CD4-positive, CD25-positive, alpha-beta regulatory T cell (primary cell): ENCODE data around the gene ZC3H4. TPM values are rescaled to one million over a fixed set of nuclear protein-coding genes. Genes with fewer than 3 reads are reported as not detected.

Experiments used
- ATAC-seq, 2 donors: fragments of 150-1000 bp; cut with Tn5 transposase; one replicate each; pipeline ENCODE4 v1.10.0; 2021; ENCODE audit warnings: low read depth in 2 of 2, moderate number of reproducible peaks in 2 of 2, moderate library complexity in 1 of 2
- DNase-seq, 3 donors: peaks; one replicate each; pipeline versions ENCODE4 v3.0.0 to v3.0.0-alpha.2; 2012 to 2022; ENCODE audit warnings: mixed read lengths in 1 of 3
- H3K27ac ChIP-seq: one replicate; pipeline ENCODE4 v1.7.0; 2013; ENCODE audit warnings: mild to moderate bottlenecking, low read length; ENCODE audit not compliant: insufficient read depth, poor library complexity, severe bottlenecking
- H3K27me3 ChIP-seq: one replicate; pipeline ENCODE4 v1.7.0; 2013; ENCODE audit warnings: low read length; ENCODE audit not compliant: control insufficient read depth, insufficient read depth
- H3K36me3 ChIP-seq: one replicate; pipeline ENCODE4 v1.7.0; 2013; ENCODE audit warnings: mild to moderate bottlenecking, low read length, moderate library complexity; ENCODE audit not compliant: control insufficient read depth, insufficient read depth
- H3K4me1 ChIP-seq: 2 replicates; pipeline ENCODE4 v1.7.0; 2013; ENCODE audit warnings: mild to moderate bottlenecking, low read length; ENCODE audit not compliant: insufficient read depth, control insufficient read depth, poor library complexity, severe bottlenecking
- H3K4me3 ChIP-seq: one replicate; pipeline ENCODE4 v1.7.0; 2013; ENCODE audit warnings: low read depth, mild to moderate bottlenecking, low read length, moderate library complexity
- H3K9me3 ChIP-seq, 2 experiments: 1 replicate in 1 of 2; 2 replicates in 1 of 2; pipeline ENCODE4 v1.7.0; 2013; ENCODE audit warnings: low read length in 2 of 2, mild to moderate bottlenecking in 1 of 2, moderate library complexity in 1 of 2; ENCODE audit not compliant: control insufficient read depth in 2 of 2
- H3K27ac Mint-ChIP-seq, 3 donors: one replicate each; pipeline ENCODE4 v1.8.0; 2020 to 2022; ENCODE audit warnings: mild to moderate bottlenecking in 3 of 3, mixed read lengths in 3 of 3, moderate library complexity in 2 of 3
- H3K27me3 Mint-ChIP-seq: one replicate; pipeline ENCODE4 v1.8.0; 2022; ENCODE audit warnings: mild to moderate bottlenecking, mixed read lengths
- H3K36me3 Mint-ChIP-seq: one replicate; pipeline ENCODE4 v1.8.0; 2020; ENCODE audit warnings: mixed read lengths
- H3K4me1 Mint-ChIP-seq, 4 donors: one replicate each; pipeline ENCODE4 v1.8.0; 2020 to 2022; ENCODE audit warnings: mixed read lengths in 4 of 4, mild to moderate bottlenecking in 1 of 4
- H3K4me3 Mint-ChIP-seq, 4 donors: one replicate each; pipeline ENCODE4 v1.8.0; 2020 to 2022; ENCODE audit warnings: mild to moderate bottlenecking in 4 of 4, mixed read lengths in 4 of 4, moderate library complexity in 3 of 4
- H3K9me3 Mint-ChIP-seq, 7 donors: one replicate each; pipeline ENCODE4 v1.8.0; 2020 to 2022; ENCODE audit warnings: mixed read lengths in 7 of 7, mild to moderate bottlenecking in 3 of 7, moderate library complexity in 2 of 7
- polyA plus RNA-seq, 4 donors: library from polyadenylated mRNA; unstranded; fragments of 300-500 nt; fragmentation: Illumina TruSeq; gene quantifications; one replicate each; pipeline ENCODE4 v1.2.3, GENCODE V29; 2021
- total RNA-seq: library from RNA; stranded (reverse); gene quantifications from one replicate; pipeline ENCODE4 v1.2.3, GENCODE V29; 2022

Gene ZC3H4
- total and polyA plus RNA-seq, 5 donors from 2014 or later, result 0.58 to 84.7 (median 0.78) TPM

DNA sequence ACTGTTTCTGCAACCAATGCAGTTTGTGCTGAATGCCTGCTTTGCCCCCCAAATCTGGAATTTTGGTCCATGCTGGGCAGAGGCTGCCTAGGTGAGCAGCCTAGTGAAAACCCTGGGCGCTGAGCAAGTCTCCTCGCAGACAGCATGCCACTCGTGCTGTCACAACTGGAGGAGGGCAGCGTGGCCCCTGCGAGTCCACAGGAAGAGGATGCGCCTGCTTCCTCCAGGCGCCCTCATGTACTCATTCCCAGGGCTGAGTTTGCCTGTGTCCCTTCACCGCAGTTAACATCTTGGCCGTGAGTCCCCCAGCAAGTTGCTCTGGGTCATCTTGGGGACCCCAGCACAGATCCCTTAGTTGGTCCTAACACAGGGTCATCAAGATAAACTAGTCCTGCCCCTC, 39.0 kb downstream of the ZC3H4 start:
- H3K4me3 Mint-ChIP-seq, result no peak overlapping the region
- no peak overlapping the region for H3K27ac ChIP-seq
- no peak for DNase-seq
- peaks cover 0 to 17% (median 6%) of the 10 kb centered on the region in 4 donors for H3K4me1 Mint-ChIP-seq
- no peaks in the 10 kb centered on the region for H3K9me3 ChIP-seq
- H3K27ac Mint-ChIP-seq, result no peak overlapping the region
- no peaks in the 10 kb centered on the region for H3K4me1 ChIP-seq
- H3K27me3 Mint-ChIP-seq, result no peaks in the 10 kb centered on the region
- peaks cover 58% of the 10 kb centered on the region for H3K36me3 ChIP-seq
- H3K9me3 Mint-ChIP-seq, result no peaks in the 10 kb centered on the region
- peaks cover 34% of the 10 kb centered on the region for H3K36me3 Mint-ChIP-seq
- H3K4me3 ChIP-seq, result no peak overlapping the region
- H3K27me3 ChIP-seq, result no peaks in the 10 kb centered on the region
- no peak for ATAC-seq

DNA sequence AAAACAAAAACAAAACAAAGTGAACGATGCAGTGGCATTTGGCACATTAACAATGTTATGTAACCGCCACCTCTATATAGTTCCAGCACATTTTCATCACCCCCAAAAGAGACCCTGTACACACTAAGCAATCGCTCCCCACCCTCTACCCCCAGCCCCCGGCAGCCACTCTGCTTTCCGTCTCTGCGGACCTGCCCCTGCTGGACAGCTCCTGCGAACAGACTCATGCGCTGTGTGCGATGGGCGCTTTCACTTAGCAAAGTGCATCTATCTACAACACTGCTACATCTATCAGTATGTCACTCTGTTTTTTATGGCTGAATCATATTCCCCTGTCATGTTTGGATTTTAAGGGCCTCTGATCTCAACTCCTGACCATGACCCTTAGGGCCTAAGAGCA, 40.0 kb downstream of the ZC3H4 start:
- Mint-ChIP-seq H3K27me3 (no peaks in the 10 kb centered on the region), H3K9me3 (no peaks in the 10 kb centered on the region), H3K4me1 (peaks cover 0 to 17% (median 6%) of the 10 kb centered on the region in 4 donors), H3K36me3 (peaks cover 38% of the 10 kb centered on the region), H3K4me3 (no peak overlapping the region), H3K27ac (peak overlapping the region in 1 of 3 donors; percentile 60)
- no peaks in the 10 kb centered on the region for H3K4me1 ChIP-seq
- peaks cover 68% of the 10 kb centered on the region for H3K36me3 ChIP-seq
- no peaks in the 10 kb centered on the region for H3K27me3 ChIP-seq
- DNase-seq (no peak), ATAC-seq (no peak)
- H3K4me3 ChIP-seq, result no peak overlapping the region
- H3K27ac ChIP-seq, result no peak overlapping the region
- no peaks in the 10 kb centered on the region for H3K9me3 ChIP-seq

DNA sequence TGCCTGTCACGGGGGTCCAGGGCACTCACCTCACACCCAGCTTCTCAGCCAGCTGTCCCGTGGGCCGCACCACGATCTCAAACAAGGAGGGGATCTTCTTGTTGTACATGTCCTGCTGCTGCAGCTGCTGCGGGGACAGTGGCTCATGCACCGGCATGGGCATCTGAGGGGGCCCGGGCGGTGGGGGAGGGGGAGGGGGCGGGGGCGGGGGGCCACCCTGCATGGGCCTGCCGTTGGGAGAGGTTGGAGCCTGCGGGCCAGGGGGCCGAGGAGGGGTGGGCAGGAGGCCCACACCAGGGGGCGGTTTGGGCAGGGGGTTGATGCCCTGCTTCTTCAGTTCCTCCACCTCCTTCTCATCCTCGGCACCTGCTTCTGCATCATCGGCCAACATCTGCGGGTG, 41.3 kb downstream of the ZC3H4 start:
- H3K4me3 ChIP-seq, result no peak overlapping the region
- no peak for ATAC-seq

DNA sequence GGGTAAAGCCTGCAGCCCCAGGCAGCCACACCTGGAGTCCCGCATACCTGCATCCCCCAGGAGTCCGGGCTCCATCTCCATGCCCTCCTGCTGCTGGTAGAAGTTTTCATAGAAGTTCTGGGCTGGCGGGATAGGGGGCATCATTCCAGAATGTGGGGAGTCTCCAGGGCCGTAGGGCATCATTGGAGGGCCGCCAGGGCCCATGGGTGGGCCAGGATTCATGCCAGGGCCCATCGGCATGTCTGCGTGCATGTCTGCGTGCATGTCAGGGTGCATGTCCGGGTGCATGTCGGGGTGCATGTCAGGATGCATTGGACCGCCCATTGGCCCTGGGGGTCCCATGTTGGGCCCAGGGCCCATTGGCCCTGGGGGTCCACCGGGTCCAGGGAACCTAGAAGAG, 41.8 kb downstream of the ZC3H4 start:
- Mint-ChIP-seq H3K27me3 (no peaks in the 10 kb centered on the region), H3K27ac (no peak overlapping the region), H3K9me3 (no peaks in the 10 kb centered on the region), H3K36me3 (peaks cover 38% of the 10 kb centered on the region), H3K4me1 (peaks cover 0 to 17% (median 6%) of the 10 kb centered on the region in 4 donors), H3K4me3 (no peak overlapping the region)
- no peak for ATAC-seq
- H3K36me3 ChIP-seq, result peaks cover 82% of the 10 kb centered on the region
- H3K27ac ChIP-seq, result no peak overlapping the region
- no peaks in the 10 kb centered on the region for H3K9me3 ChIP-seq
- H3K27me3 ChIP-seq, result no peaks in the 10 kb centered on the region
- no peaks in the 10 kb centered on the region for H3K4me1 ChIP-seq
- DNase-seq, result no peak
- H3K4me3 ChIP-seq, result no peak overlapping the region

More for the DNA sequence above, 41.3 kb downstream of the ZC3H4 start:
- H3K27me3 ChIP-seq, result no peaks in the 10 kb centered on the region
- H3K4me1 ChIP-seq, result no peaks in the 10 kb centered on the region
- no peak overlapping the region for H3K27ac Mint-ChIP-seq
- no peaks in the 10 kb centered on the region for H3K9me3 Mint-ChIP-seq
- DNase-seq, result no peak
- no peaks in the 10 kb centered on the region for H3K9me3 ChIP-seq
- H3K27ac ChIP-seq, result no peak overlapping the region
- H3K4me1 Mint-ChIP-seq, result peaks cover 0 to 17% (median 6%) of the 10 kb centered on the region in 4 donors
- peaks cover 38% of the 10 kb centered on the region for H3K36me3 Mint-ChIP-seq
- H3K36me3 ChIP-seq, result peaks cover 77% of the 10 kb centered on the region
- no peak overlapping the region for H3K4me3 Mint-ChIP-seq
- no peaks in the 10 kb centered on the region for H3K27me3 Mint-ChIP-seq

DNA sequence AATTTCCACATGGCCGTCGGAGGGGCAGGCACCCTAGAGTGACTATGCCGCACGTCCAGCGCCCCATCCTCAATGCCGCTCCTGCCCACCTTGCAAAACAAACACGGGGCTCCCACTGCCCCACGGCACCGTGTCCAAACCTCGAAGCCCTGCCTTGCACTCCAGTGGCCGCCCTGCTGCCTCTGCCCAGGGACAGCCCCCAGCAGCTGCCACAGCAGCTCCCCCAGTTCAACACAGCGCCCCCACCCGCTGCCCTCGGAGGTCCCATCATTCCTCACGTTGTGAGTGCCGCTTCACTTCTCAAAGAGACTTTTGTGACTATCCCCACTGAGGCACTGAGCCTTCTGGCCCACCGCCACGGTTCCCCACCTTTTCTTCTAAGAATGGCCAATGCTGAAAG, 42.8 kb downstream of the ZC3H4 start:
- no peaks in the 10 kb centered on the region for H3K9me3 Mint-ChIP-seq
- H3K27me3 ChIP-seq, result no peaks in the 10 kb centered on the region
- peaks cover 0 to 13% (median 6%) of the 10 kb centered on the region in 4 donors for H3K4me1 Mint-ChIP-seq
- DNase-seq, result no peak
- no peak for ATAC-seq
- no peaks in the 10 kb centered on the region for H3K27me3 Mint-ChIP-seq
- peaks cover 36% of the 10 kb centered on the region for H3K36me3 Mint-ChIP-seq
- H3K4me3 ChIP-seq, result no peak overlapping the region
- H3K9me3 ChIP-seq, result no peaks in the 10 kb centered on the region
- H3K4me3 Mint-ChIP-seq, result no peak overlapping the region
- peaks cover 80% of the 10 kb centered on the region for H3K36me3 ChIP-seq
- peak overlapping the region in 2 of 3 donors; percentile 54 to 80 for H3K27ac Mint-ChIP-seq
- H3K27ac ChIP-seq, result no peak overlapping the region
- no peaks in the 10 kb centered on the region for H3K4me1 ChIP-seq

DNA sequence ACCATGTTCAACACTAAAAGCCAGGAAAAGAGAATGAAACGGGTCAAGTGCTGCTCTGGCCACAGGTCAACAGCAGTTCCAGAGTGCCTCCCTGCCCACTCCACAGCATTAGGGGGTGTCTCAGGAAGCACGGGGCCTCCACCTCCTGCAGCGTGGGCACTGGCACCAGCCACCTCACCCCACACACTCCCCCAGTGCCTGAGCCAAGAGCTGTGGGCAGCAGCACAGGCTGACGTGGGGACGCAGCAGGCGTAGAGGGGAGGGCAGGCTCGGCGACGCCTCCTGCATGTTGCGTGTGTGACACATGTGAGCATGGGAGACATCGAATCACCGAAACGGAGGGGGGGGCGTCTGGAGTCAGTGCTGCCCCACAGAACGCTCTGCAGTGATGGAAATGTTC, 43.8 kb downstream of the ZC3H4 start:
- peaks cover 80% of the 10 kb centered on the region for H3K36me3 ChIP-seq

DNA sequence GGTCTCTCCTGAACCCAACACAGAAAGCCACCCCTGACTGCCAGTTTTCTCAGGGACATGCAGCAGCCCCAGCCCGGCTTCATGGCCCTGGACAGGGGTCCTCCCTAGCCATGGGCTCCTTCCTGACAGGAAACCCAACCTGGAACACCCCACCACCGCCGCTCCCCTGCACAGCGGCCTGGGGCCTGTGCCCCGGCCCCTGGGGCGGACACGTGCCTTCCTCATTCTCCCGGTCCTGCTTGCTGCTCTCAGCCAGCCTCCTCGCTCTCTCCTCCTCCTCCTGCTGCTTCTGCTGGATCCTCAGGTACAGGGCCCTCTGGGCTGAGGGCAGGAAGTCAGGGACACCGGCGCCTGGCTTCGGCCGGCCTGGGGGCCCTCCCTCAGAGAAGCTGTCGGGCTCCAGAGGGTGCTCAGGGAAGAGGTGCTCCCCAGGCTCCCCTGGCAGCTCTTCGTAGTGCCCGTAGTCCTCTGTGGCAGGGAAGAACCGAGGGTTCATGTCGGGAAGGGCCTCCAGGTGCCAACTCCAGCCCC, 44.6 kb downstream of the ZC3H4 start:
- no peaks in the 10 kb centered on the region for H3K9me3 ChIP-seq
- no peak for ATAC-seq
- H3K4me3 ChIP-seq, result no peak overlapping the region
- Mint-ChIP-seq H3K27ac (no peak overlapping the region), H3K4me3 (no peak overlapping the region), H3K9me3 (peaks cover 0 to 1% (median 0%) of the 10 kb centered on the region in 7 donors), H3K36me3 (peaks cover 32% of the 10 kb centered on the region), H3K27me3 (no peaks in the 10 kb centered on the region), H3K4me1 (peaks cover 0 to 5% (median 0%) of the 10 kb centered on the region in 4 donors)
- no peaks in the 10 kb centered on the region for H3K27me3 ChIP-seq
- H3K4me1 ChIP-seq, result no peaks in the 10 kb centered on the region
- no peak for DNase-seq
- peaks cover 73% of the 10 kb centered on the region for H3K36me3 ChIP-seq
- no peak overlapping the region for H3K27ac ChIP-seq

More for the DNA sequence above, 43.8 kb downstream of the ZC3H4 start:
- DNase-seq (no peak), ATAC-seq (no peak)
- H3K4me1 Mint-ChIP-seq, result peaks cover 0 to 8% (median 0%) of the 10 kb centered on the region in 4 donors
- no peak overlapping the region for H3K4me3 Mint-ChIP-seq
- H3K4me3 ChIP-seq, result no peak overlapping the region
- H3K4me1 ChIP-seq, result no peaks in the 10 kb centered on the region
- H3K9me3 Mint-ChIP-seq, result peaks cover 0 to 1% (median 0%) of the 10 kb centered on the region in 7 donors
- no peak overlapping the region for H3K27ac ChIP-seq
- peaks cover 31% of the 10 kb centered on the region for H3K36me3 Mint-ChIP-seq
- H3K27me3 Mint-ChIP-seq, result no peaks in the 10 kb centered on the region
- H3K27me3 ChIP-seq, result no peaks in the 10 kb centered on the region
- no peak overlapping the region for H3K27ac Mint-ChIP-seq
- H3K9me3 ChIP-seq, result no peaks in the 10 kb centered on the region

DNA sequence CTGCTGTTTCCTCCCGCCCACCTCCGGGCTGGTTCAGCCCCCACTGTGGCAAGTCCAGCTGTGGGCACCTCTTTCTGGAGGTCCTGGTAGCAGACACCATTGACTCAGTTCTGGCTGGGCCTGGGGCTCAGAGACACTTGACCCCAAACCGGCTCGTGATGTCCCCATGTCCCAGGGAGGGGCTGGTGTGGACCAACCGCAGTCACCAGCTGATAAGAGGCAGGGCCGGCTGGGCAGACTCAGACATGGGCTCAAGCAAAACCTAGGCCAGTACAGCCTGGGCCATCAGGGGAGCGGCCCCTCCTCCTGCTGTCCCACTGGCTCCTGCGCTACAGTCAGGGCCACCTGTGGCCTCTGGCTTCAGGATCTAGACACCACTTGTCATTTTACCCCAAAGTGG, 45.3 kb downstream of the ZC3H4 start:
- no peak for DNase-seq
- H3K9me3 Mint-ChIP-seq, result peaks cover 0 to 1% (median 0%) of the 10 kb centered on the region in 7 donors
- Histone ChIP-seq H3K4me1 (no peaks in the 10 kb centered on the region), H3K27ac (no peak overlapping the region), H3K9me3 (no peaks in the 10 kb centered on the region), H3K4me3 (no peak overlapping the region), H3K27me3 (no peaks in the 10 kb centered on the region), H3K36me3 (peaks cover 72% of the 10 kb centered on the region)
- H3K27ac Mint-ChIP-seq, result no peak overlapping the region
- peaks cover 0 to 3% (median 0%) of the 10 kb centered on the region in 4 donors for H3K4me1 Mint-ChIP-seq
- H3K4me3 Mint-ChIP-seq, result no peak overlapping the region
- no peaks in the 10 kb centered on the region for H3K27me3 Mint-ChIP-seq
- ATAC-seq, result no peak
- peaks cover 32% of the 10 kb centered on the region for H3K36me3 Mint-ChIP-seq
